ENCODE measurements around the gene RCCD1.

The RCCD1 gene

DNA sequence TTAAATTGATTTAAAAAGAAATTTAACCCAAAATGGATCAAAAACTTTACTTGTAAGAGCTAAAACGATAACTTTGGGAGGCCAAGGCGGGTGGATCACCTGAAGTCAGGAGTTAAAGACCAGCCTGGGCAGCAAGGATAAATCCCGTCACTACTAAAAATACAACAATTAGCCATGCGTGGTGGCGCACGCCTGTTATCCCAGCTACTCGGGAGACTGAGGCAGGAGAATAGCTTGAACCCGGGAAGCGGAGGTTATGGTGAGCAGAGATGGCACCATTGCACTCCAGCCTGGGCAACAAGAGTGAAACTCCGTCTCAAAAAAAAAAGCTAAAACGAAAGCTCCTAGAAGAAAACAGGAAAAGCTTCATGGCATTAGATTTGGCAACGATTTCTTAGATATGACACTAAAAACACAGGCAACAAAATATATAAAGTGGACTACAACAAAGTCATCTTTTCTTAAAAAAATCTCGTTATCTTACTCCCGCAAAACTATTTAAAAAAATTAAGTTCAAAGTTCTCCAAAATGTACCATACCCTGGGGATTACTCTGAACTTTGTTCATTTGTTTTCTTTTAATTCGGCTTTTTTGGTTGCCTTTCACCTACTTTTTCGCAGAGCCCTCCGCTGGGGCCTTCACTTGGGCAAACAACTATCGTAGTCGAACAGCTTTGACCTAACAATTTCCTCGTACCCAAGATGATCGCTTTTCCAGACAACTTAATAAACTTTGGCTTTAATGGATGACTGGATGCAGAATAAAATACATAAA is 25.3 kb upstream of the RCCD1 start:
- no peak for DNase-seq (ENCODE audit: low spot score in 2 of 2)
- no peaks in the 10 kb centered on the region for H3K36me3 ChIP-seq (replicated peaks)
- H3K9me3 ChIP-seq: no peaks in the 10 kb centered on the region
- H3K4me3 ChIP-seq: peak overlapping the region; percentile 55
- peaks cover 22% of the 10 kb centered on the region for H3K4me1 ChIP-seq
- in situ Hi-C loops (cut with MboI; ENCODE audit: low sequenced_read_pairs): no loop called here
- H3K27me3 ChIP-seq (ENCODE audit: low read depth): no peaks in the 10 kb centered on the region

DNA sequence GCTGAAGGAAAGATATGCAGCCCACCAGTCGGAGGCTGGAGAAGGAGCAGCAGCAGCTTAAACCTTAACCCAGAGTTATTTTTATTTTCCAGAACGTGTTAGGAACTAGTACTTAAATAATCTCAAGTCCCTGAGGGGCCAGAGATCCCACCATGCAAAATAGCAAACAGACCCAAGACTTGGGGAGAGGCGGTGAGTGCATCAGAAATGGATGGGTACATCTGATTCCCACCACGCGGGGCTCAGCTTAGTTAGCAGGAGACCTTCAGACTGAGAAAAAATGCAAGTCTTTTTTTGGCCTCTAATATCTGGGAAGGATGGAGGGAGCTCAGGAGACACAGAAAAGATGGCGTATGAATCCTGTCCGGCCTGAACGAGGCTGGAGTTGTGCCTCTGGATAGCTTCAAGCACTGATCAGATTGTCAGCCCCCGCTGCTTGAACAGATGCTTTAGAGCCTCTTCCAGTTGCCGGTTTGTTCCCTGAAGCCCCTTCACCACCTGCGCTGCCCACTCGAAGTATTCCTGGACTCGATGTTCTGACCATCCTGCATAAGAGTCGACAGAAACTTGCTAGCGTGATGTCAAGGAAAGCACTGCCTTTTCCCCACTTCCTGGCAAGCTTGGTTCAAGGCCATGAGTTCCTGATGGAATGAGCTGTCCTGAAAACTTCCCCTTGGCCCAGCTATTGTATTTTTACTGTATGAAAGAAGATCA is 23.7 kb upstream of the RCCD1 start:
- H3K4me1 ChIP-seq: peaks cover 28% of the 10 kb centered on the region
- H3K9me3 ChIP-seq: no peaks in the 10 kb centered on the region
- no peaks in the 10 kb centered on the region for H3K36me3 ChIP-seq (replicated peaks)
- no peaks in the 10 kb centered on the region for H3K27me3 ChIP-seq (ENCODE audit: low read depth)
- in situ Hi-C loops (cut with MboI; ENCODE audit: low sequenced_read_pairs): no loop called here
- H3K4me3 ChIP-seq: peak overlapping the region; percentile 84
- DNase-seq (ENCODE audit: low spot score in 2 of 2): peak in 1 of 2 experiments; percentile 26

DNA sequence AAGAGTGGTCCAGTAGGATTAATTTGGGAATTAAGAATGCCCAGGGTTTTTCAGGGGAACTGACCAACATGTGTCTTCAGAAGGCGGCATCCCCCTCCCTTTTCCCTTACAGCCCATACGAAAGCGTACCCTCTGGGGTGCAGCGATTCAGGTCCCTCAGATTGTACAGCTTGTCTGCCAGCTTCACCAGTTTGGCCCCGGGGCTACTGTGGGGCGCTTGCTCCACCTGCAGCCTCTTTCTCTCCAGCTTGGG is 23.2 kb upstream of the RCCD1 start:
- Histone ChIP-seq H3K27me3 (ENCODE audit: low read depth) (no peaks in the 10 kb centered on the region), H3K4me3 (peak overlapping the region; percentile 84), H3K4me1 (peaks cover 33% of the 10 kb centered on the region), H3K36me3 (replicated peaks) (no peaks in the 10 kb centered on the region), H3K9me3 (no peaks in the 10 kb centered on the region)
- DNase-seq (ENCODE audit: low spot score in 2 of 2): no peak
- in situ Hi-C loops (cut with MboI; ENCODE audit: low sequenced_read_pairs): no loop called here

DNA sequence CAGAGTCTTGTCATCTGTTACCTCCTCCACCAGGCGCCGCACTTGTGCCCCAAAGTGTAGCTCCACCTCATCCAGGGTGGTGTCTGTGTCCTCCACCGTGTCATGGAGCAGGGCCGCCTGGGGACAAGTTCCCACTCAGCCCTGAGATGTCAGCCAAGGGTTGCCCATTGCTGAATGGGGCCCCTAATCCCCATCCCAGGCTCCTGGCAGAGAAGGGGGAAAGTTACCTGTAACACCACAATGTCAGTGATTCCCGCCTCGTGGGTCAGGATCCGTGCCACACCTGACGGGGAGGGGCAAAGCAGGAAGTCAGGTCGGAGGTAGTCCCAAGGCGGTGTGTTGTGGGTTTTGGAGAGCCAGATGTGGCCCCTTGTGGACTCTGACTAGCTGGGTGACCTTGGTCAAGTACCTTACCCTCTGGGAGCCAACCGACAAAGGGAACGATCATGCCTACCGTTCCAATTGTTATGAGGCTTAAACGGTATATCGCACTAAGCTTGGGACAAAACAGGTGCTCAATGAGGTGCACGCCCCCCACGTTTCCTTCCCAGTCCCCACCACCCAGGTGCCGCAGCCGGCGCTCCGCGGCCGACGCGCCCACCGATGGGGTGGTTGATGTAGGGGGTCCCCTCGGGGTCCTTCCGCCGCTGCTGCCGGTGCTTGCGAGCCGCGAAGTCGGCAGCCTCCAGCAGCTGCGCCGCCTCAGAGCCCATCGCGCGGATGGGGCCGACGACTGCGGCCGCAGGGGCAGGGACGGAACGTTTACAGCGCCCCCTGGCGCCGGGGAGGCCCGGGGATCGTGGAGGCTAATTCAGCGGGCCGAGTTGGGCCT is 22.6 kb upstream of the RCCD1 start, which contains the start of gene HDDC3:
Gene HDDC3 (minus strand): TSS at position 722 of the 832 bp plus-strand sequence. CDS start 9 bp downstream, at position 713.
- Histone ChIP-seq H3K27me3 (ENCODE audit: low read depth) (no peaks in the 10 kb centered on the region), H3K4me3 (peak within 1 kb of the TSS; percentile 84), H3K36me3 (replicated peaks) (no peaks in the 10 kb centered on the region), H3K4me1 (peaks cover 37% of the 10 kb centered on the region), H3K9me3 (no peaks in the 10 kb centered on the region)
- in situ Hi-C loops (cut with MboI; ENCODE audit: low sequenced_read_pairs): no loop called here
- peak; percentile 86 to 95 for DNase-seq (ENCODE audit: low spot score in 2 of 2)

DNA sequence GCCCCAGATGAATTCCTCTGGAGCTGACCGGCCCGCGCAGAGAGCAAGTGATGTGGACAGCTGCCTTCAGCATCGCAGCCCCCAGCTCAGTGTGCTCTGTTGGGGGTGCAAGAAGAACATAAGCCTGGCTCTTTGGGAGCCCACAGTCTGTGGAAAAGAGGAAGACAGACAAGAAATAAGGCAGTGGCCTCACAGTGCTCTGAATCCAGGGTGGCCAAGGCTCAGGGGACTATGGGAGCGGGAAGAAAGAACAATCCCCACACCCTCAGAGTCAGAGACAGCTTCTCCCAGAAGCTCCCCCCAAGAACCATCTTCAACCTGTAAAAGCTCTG is 22.1 kb upstream of the RCCD1 start:
- Histone ChIP-seq H3K4me1 (peaks cover 37% of the 10 kb centered on the region), H3K36me3 (replicated peaks) (peaks cover under 1% of the 10 kb centered on the region; the same call in 1 of the 2 replicates), H3K4me3 (peak overlapping the region; percentile 84), H3K9me3 (no peaks in the 10 kb centered on the region), H3K27me3 (ENCODE audit: low read depth) (no peaks in the 10 kb centered on the region)
- in situ Hi-C loops (cut with MboI; ENCODE audit: low sequenced_read_pairs): no loop called here
- DNase-seq (ENCODE audit: low spot score in 2 of 2): no peak

DNA sequence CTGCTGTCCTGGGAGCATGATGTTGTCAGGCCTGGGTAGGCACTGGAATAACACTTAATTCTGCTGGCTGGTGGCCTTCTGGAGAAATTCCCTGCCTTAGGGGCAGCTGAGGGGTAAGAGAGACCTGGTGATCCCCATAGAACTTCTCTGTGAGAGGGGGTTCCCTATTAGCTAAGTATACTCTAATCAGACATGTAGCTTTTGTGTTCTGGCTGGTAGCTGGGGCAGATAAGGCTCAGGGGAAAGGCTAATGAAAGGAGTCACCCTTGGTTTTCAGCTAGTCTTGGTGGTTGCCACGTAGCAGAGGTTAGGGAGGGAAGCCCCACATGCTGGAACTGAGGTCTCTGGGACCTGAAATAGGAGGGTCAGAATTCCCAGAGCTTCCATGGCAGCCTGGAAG is 21.4 kb upstream of the RCCD1 start:
- Histone ChIP-seq H3K9me3 (no peaks in the 10 kb centered on the region), H3K27me3 (ENCODE audit: low read depth) (no peaks in the 10 kb centered on the region), H3K4me3 (no peak overlapping the region), H3K4me1 (peaks cover 37% of the 10 kb centered on the region), H3K36me3 (replicated peaks) (peaks cover 7% of the 10 kb centered on the region)
- in situ Hi-C loops (cut with MboI; ENCODE audit: low sequenced_read_pairs): no loop called here
- no peak for DNase-seq (ENCODE audit: low spot score in 2 of 2)

DNA sequence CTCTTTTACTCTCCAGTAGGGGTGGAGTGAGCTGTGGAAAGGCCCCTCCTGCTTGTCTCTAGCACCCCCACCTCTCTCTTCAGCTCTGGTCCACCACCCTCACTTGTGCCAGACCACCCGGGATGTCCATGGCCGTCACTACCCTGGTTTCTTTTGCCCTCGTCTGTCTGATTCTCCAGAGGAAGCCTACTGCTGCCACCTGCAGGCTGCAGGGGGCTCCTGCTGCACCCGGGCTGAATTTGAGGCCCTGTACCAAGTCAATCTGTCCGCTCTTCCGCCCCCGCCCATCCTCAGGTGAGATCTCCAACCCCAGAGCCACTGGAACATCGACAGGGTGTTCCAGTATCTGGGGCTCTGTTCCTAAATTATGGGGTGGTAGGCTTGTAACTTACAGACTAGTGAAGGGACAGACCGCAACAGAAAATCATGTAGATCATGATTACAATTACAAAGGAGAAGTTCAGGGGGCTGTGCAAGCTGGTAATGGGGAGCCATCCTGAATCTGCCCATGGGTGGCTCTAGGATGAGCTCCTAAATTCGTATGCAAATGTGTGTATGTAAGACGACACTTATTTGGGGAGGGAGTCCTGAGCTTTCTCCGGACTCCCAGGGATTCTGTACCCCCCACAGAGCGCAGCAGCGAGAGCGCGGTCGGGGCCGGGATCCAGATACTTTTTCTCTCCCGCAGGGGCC is 20.3 kb upstream of the RCCD1 start:
- peaks cover 15% of the 10 kb centered on the region for H3K36me3 ChIP-seq (replicated peaks)
- peaks cover 31% of the 10 kb centered on the region for H3K4me1 ChIP-seq
- peak overlapping the region; percentile 67 for H3K4me3 ChIP-seq
- DNase-seq (ENCODE audit: low spot score in 2 of 2): peak; percentile 82 to 92
- in situ Hi-C loops (cut with MboI; ENCODE audit: low sequenced_read_pairs): no loop called here
- no peaks in the 10 kb centered on the region for H3K9me3 ChIP-seq
- no peaks in the 10 kb centered on the region for H3K27me3 ChIP-seq (ENCODE audit: low read depth)

DNA sequence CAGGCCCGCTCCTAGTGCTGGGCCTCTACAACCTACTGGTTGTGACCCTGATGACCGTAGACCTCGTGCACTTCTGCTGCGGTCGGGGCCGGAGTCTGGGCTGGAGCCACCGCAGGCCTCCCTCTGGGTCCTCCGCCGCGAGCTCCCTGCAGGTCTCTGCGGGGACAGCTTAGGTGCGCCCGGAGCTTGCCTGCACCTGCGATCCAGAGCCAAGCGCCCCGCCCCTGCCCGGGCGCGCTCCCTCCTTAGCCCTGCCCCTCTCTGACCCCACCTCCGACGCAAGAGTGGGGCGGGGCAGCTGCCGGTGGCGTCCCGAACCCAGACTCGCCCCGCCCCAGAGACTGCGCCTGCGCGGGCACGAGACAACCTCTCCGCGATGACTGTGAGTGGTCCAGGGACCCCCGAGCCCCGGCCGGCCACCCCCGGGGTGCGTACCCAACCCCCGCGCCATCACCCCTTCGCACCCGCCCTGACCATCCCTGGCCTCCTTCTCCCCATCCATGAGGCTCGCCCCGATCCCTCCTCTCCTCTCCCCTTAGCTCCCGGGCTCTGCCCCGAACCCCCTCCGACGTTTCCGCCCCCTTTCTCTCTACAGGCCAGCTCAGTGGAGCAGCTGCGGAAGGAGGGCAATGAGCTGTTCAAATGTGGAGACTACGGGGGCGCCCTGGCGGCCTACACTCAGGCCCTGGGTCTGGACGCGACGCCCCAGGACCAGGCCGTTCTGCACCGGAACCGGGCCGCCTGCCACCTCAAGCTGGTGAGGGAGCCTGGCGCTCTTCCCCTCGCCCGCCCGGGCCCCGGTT is 19.5 kb upstream of the RCCD1 start, which contains the start of gene UNC45A:
Gene UNC45A (plus strand): TSS at position 337 of the 803 bp plus-strand sequence. CDS start 40 bp downstream, at position 377.
- in situ Hi-C loops (cut with MboI; ENCODE audit: low sequenced_read_pairs): no loop called here

DNA sequence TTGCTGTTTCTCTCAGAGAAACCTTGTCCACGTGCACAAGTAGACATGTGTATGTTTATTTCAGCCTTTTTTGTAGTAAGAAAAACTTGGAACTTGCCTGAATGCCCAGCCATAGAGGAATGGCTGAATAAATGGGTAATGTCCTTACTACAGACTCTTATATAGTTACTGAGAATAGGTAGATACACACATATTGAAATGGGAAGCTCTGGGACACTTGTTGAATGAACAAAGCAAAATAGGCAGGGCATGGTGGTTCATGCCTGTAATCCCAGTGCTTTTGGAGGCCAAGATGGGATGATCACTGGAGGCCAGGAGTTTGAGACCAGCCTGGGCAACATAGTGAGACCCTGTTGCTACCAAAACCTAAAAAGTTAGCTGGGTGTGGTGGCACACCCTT is 17.9 kb upstream of the RCCD1 start:
- Histone ChIP-seq H3K27me3 (ENCODE audit: low read depth) (no peaks in the 10 kb centered on the region), H3K4me1 (peaks cover 22% of the 10 kb centered on the region), H3K9me3 (no peaks in the 10 kb centered on the region), H3K36me3 (replicated peaks) (peaks cover 37% of the 10 kb centered on the region), H3K4me3 (no peak overlapping the region)
- DNase-seq (ENCODE audit: low spot score in 2 of 2): no peak
- in situ Hi-C loops (cut with MboI; ENCODE audit: low sequenced_read_pairs): no loop called here

More for the DNA sequence above, 19.5 kb upstream of the RCCD1 start, which contains the start of gene UNC45A:
- peak; percentile 82 to 96 for DNase-seq (ENCODE audit: low spot score in 2 of 2)
- peaks cover 23% of the 10 kb centered on the region for H3K36me3 ChIP-seq (replicated peaks)
- peaks cover 28% of the 10 kb centered on the region for H3K4me1 ChIP-seq
- H3K9me3 ChIP-seq: no peaks in the 10 kb centered on the region
- H3K27me3 ChIP-seq (ENCODE audit: low read depth): no peaks in the 10 kb centered on the region
- peak within 1 kb of the TSS; percentile 67 for H3K4me3 ChIP-seq

DNA sequence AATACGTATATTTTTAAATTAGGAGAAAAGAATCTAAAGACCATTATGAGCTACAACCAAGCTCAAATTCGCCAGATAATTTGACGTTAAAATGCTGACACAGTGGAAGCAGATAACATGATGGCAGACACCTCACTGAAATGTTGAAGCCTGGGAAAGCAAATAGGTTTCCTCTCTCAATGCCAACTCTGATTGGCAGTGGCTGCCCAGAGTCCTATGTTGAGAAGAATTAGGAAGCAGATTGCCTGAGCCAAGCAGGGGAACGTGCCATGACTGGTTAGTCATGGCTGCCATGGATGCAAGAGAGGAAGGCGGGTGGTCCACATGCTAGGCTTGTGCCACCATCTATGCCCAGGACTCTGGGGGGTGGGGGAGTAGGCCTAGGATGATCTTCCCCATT is 16.4 kb upstream of the RCCD1 start:
- H3K27me3 ChIP-seq (ENCODE audit: low read depth): no peaks in the 10 kb centered on the region
- H3K9me3 ChIP-seq: no peaks in the 10 kb centered on the region
- H3K36me3 ChIP-seq (replicated peaks): peaks cover 49% of the 10 kb centered on the region
- H3K4me3 ChIP-seq: no peak overlapping the region
- H3K4me1 ChIP-seq: peaks cover 20% of the 10 kb centered on the region
- DNase-seq (ENCODE audit: low spot score in 2 of 2): no peak
- in situ Hi-C loops (cut with MboI; ENCODE audit: low sequenced_read_pairs): no loop called here

DNA sequence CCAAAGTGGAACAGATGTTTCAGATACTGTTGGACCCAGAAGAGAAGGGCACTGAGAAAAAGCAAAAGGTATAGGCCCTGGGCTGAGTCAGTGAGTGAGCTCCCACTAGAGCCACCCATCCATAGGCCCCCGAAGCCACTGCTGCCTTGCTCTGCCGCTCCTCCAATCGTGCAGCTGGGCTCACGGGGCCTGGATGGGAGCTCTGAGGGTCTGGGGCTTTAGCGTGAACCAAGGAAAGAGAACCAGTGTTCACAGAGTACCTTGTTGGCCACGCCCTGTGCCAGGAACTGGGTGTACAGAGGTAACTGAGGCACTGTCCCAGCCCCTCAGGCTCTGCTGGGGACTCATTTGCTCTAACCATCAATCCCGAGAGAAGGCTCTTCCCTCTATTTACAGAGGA is 14.9 kb upstream of the RCCD1 start:
- in situ Hi-C loops (cut with MboI; ENCODE audit: low sequenced_read_pairs): no loop called here
- Histone ChIP-seq H3K4me1 (peaks cover 12% of the 10 kb centered on the region), H3K4me3 (no peak overlapping the region), H3K36me3 (replicated peaks) (peaks cover 54% of the 10 kb centered on the region), H3K9me3 (no peaks in the 10 kb centered on the region), H3K27me3 (ENCODE audit: low read depth) (no peaks in the 10 kb centered on the region)
- no peak for DNase-seq (ENCODE audit: low spot score in 2 of 2)

DNA sequence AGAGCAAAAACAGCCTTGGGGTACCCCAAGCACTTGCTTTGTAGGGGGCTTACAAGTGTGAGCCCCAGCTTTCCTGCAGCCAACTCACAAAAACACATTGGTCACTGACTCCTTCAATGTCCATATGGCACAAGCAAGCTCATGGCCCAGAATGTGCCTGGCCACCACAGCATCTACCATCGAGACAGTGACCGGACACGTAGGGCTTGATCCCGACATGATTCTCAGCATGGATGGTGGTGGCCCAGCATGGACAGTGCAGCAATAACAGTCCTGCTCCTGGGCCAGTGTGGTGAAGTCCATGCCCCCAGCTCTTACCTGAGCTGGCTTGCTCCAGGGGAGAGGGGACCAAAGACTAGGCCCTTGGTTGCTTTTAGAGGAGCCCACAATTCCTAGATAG is 13.6 kb upstream of the RCCD1 start:
- peaks cover 9% of the 10 kb centered on the region for H3K4me1 ChIP-seq
- H3K9me3 ChIP-seq: no peaks in the 10 kb centered on the region
- H3K4me3 ChIP-seq: no peak overlapping the region
- in situ Hi-C loops (cut with MboI; ENCODE audit: low sequenced_read_pairs): no loop called here
- peaks cover 66% of the 10 kb centered on the region for H3K36me3 ChIP-seq (replicated peaks)
- no peaks in the 10 kb centered on the region for H3K27me3 ChIP-seq (ENCODE audit: low read depth)
- no peak for DNase-seq (ENCODE audit: low spot score in 2 of 2)

Data from HAP-1 (cell line).